Fibroblast of skin of scalp (primary cell): ENCODE measurements around the gene ASXL1.

Experiments
- DNase-seq: peaks from one replicate; pipeline ENCODE4 v3.0.0-alpha.2; 2013

The ASXL1 gene

DNA sequence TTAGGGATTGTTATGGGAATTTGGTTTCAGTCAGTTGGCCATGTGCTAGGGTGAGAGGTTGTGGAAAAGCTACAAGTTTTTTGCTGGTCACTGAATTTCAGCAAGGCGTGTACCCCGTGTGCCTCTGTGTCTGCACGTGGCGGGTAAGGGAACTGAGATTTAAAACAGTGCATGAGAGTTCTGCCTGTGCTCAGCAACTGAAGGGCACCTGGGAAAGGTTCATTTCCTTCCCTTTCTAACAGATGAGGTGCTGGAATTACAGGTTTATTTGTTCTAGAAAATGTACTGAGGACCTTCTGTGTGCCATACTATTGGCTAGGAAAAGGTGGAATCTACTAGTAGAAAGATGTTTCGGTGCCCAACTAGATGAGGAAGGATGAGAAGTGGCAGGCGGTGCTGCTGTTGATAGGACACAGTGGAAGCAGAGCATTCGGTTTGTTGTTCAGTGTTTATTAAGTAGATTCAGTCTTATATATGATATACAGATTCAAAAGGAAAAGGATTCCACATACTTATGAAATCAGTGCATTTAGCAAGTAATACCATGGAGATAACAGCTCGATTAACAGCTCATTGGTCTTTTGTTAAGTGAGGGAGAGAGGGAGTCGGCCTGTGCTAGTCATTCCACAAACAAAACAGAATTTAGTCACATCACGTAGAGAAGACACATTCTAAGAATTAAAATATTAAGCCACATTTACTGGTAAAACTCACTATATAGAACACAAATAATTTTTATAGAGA lies 84.7 kb downstream of the ASXL1 start:
- DNase-seq = no peak

DNA sequence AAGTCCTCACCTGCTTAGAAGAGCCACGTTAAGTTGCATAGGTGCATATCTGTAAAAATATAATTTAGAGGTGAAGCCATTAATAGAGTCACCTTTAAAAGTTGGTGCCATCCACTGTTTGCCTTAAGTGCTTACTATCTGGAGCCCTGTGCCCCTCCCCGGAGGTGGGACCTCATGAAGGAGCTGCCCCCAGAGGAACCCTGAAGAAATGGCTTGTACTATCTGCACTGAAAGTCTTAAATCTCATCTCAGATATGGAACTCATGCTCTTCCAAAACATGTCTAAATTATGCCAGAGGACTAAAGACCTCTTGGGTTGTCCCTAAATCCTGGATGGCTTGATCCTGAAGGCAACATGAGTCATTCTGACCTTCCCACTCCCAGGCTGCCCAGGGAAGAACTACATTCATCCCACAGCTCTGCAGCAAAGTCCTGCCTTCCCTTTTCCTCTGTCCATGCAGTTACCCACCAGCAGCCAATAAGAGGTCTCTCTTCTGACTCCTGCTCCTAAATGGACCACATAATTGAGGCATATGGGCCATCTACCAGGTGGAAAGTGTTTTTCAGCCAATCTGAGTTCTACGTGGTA lies 85.3 kb downstream of the ASXL1 start:
- DNase-seq = no peak

DNA sequence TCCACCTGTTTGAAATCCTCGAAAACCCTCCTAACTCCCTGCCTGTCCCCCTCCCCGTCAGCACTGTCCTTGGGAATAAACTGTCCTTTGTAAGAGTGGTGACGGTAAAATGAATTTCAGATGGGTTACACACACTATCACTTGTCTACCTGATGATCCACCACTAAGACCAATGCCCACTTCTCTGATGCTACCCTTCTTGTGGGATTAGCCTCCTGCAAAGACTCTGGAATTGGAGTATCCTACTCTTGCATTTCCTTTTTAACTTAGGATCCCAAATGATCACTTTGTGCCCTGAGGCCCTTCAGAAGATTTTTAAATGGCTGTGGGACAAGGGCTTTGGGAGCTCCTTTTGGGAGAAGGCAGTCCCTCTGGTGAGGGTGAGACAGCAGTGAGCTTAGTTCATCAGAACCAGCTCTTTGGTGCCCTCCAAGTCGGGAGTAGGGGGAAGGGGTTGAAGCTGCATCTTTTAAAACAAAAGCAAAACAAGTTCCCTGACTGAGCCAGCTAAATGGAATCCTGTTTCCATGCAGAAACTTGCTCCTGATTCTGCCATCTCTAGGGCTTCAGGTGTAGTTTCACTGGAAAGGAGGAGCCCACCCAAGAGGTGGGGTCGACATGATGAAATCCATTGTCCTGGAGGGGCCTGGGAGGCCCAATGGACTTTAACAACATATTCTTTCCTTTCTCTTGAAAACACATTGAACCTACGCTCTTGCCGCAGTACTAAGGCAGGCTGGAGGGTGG lies 86.5 kb downstream of the ASXL1 start:
- no peak for DNase-seq

- DNase-seq = no peak
These were observed 87.6 kb downstream of the ASXL1 start for GRCh38 chr20:32445539-32446273.

DNA sequence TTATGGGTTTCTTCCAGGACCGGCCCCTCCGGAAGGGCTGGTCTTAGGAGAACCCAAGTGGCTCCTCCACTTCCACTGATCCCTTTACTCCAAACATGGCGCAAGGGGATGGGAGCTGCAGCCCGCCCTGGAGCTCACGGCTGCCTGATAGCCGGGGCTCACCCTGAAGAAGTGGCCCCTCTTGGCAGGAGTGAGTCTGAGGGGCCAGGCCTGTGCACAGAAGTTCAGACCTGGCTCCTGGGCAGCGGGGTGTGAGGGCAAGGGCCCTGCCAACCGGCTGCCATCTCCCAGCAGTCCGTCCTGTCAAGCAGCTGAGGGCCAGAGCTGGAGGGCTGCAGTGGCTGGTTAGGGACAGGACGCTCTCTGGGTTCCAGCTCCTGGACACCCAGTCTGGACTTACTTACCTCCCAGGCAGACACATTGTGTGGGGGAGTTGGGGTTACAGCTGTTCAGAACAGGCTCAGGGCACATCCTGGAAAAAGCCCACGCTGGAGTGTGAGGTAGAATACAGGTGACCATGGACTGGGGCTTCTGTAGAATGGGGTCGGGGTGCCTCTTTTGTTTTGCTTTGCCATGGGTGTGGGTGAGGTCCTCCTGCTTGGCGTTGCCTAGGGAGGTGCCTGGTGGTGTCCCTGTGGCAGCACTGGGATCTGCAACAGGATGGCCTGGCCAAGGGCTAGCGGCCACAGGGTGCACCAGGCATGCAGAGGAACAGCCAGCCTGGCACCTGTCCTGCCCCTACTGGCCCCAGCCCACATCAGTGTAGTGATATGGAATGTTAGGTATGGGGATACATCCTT lies 88.4 kb downstream of the ASXL1 start:
- no peak for DNase-seq

DNA sequence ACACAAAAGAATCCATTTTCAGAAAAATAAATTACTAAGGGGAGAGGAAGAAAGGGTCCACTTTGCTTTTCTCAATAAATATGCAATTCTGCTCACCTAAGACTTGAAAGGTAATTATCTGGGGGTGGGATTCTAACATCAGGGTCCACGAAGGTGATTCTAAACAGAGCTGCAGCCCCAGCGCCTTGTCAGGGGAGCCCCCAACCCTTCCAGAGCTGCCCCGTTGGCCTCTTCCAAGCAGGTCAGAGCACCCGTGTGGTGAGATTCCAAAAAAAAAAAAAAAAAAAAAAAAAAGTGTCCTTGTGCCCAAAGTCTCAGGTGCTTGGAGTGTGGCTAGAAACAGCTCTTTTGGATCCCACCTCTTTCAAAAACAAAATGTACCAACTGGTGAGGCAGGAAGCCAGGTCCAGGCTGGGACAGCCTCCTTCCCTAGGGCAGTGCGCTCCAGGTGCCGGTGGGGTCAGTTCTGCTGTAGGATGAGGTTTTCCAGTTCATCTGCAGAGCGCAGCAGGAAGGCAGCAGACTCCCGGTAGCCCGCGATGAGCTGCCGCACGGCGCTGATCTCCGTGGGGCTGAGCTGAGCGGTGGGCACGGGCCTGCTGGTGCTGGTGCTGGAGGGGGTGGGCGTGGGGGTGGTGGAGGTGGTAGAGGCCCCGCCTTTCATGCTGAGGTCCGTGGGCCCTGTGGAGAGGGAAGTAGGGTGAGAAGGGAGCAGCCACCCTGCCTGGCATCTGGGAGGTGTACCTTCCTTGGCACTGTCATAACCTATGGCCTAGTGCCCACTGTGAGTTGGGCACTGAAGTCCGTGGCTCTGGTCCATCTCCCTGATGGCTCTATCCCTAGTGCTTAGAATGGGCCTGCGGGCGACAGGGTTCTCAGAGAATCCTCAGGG lies 89.3 kb downstream of the ASXL1 start:
- DNase-seq = no peak

GRCh38 chr20:32448306-32449056 lies 90.3 kb downstream of the ASXL1 start:
- DNase-seq = no peak

- no peak for DNase-seq
These were observed 91.1 kb downstream of the ASXL1 start for GRCh38 chr20:32449057-32449889.

GRCh38 chr20:32449890-32450401 lies 91.8 kb downstream of the ASXL1 start:
- no peak for DNase-seq

GRCh38 chr20:32450484-32451061 lies 92.4 kb downstream of the ASXL1 start:
- DNase-seq = no peak

- DNase-seq = no peak
These were observed 93.2 kb downstream of the ASXL1 start for GRCh38 chr20:32451340-32451681.

DNA sequence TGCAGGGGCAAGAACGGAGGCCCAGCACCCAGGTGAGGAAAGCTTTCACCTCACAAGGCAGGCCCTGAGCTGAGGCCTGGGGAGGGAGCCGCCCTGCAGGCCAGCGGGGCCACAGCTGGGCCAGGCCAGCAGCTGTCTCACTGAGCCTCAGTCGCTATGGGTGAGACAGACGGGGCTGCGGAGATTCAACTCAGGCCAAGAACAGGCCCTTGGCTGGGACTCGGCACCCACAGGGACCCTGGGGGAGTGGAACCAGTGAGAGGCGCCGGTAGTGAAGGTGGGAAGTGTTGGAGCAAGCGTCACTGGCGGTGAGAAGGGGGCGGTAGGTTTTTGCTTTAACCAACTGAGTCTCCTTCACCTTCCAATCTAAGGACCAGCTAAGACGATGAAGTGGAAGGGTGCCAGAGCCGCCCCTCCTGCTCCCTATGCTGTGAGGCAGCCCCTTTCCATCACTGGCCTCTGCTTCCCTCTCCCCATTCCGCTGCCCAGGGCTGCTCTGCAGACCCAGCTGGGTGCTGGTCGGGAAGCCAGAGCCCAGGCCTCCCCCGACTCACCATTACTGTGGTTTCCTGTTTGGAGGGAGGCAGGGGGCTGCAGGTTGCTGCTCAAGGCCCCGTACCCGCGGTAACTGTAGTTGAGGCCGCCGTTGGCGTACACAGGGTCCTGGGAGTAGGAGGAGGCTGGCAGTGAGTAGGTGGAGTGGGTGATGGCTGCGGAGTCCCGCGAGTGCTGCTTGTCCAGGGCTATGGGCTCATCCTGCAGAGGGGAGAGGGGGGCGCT lies 93.7 kb downstream of the ASXL1 start:
- DNase-seq = no peak

DNA sequence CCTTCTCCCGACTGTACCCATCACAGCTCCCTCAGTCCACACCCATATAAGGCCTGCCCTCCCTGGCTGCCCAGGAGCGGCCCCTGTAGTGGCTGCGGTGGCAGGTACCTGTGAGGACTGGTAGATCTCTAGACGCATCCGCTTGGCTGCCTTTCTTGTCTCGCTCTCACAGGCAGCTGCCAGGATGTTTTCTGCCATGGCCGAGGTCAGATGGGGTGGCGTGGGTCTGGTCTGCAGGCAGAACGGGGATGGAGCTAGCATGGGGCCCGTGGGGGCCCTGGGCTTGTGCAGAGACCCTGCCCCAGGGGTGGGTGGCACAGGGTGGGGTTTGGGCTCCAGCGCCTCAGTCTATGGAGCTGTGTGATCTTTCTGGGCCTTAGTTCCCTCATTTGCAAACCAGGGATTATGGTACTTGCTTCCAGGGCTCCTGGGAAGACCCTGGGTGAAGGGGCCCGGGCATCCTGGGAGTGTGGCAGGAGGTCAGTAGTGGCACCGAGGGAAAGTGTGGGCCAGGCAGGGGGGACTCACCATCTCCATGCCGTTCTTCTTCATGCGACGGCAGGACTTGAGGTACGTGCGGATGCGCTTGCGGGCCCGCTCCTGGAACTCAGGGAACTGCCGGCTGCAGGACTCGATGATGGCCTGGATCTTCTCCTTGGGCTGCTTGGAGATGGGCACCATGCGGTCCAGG lies 94.8 kb downstream of the ASXL1 start:
- DNase-seq = no peak

GRCh38 chr20:32453467-32454163 lies 95.5 kb downstream of the ASXL1 start:
- no peak for DNase-seq

GRCh38 chr20:32454164-32455145 lies 96.3 kb downstream of the ASXL1 start:
- DNase-seq = no peak
